Measurements from ENCODE around the gene MRPL36. TPM values are rescaled to one million over a fixed set of nuclear protein-coding genes. Genes with fewer than 3 reads are reported as not detected.

MRPL36 gene
- total and polyA plus RNA-seq, 4 donors: 21.4 to 55.6 (median 40.3) TPM

DNA sequence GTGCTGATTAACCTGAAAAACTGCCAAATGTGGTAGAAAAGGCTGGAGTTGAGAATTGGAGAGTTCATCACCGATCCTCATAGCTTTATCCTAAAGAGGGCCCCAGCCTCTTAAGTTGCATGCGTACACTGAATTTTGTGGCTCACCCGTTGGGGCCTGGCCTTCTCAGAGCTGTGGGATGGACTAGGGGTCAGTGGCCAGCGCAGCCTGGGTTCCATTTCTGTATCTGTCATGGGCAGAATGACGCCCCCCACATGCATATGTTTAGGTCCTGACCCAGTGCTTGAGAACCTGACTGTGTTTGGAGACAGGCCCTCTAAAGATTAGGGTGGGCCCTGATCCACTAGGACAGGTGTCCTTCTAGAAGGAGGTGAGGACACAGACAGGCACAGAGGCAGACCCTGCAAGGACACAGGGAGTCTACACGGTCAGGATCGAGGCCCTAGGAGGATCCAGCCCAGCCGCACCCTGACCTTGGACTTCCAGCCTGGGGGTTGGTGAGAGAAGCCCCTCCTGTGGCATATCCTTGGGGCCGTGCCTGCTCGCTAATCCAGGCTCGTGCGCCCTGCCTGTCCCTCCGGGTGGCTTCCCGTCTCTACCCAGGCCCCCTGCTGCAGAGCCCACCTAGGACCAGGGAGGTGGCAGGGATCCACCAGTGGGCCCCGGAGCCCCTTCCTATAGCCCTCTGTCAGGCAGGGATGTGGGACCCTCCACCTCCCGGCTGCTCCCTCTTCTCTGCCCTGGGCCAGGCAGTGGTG lies 33.8 kb upstream of the MRPL36 start:
- 89% methylated on average over 16 of the region's 16 CpGs for WGBS (ENCODE audit: insufficient coverage)
- peaks cover 12% of the 10 kb centered on the region for H3K4me1 ChIP-seq (ENCODE audit: control insufficient read depth, insufficient read depth, low read length)
- H3K9me3 ChIP-seq (ENCODE audit: control insufficient read depth, insufficient read depth, low read length): no peaks in the 10 kb centered on the region
- H3K4me3 ChIP-seq (ENCODE audit: low read depth, low read length): no peak overlapping the region
- H3K36me3 ChIP-seq (ENCODE audit: control insufficient read depth, insufficient read depth, low read length): peaks cover 3% of the 10 kb centered on the region
- no peak overlapping the region for H3K27ac ChIP-seq (ENCODE audit: low read depth, low read length)
- peaks cover 18% of the 10 kb centered on the region for H3K27me3 ChIP-seq (ENCODE audit: control insufficient read depth, insufficient read depth, low read length)
- no peak for DNase-seq (ENCODE audit: low read depth in 4 of 6, low spot score in 6 of 6)

DNA sequence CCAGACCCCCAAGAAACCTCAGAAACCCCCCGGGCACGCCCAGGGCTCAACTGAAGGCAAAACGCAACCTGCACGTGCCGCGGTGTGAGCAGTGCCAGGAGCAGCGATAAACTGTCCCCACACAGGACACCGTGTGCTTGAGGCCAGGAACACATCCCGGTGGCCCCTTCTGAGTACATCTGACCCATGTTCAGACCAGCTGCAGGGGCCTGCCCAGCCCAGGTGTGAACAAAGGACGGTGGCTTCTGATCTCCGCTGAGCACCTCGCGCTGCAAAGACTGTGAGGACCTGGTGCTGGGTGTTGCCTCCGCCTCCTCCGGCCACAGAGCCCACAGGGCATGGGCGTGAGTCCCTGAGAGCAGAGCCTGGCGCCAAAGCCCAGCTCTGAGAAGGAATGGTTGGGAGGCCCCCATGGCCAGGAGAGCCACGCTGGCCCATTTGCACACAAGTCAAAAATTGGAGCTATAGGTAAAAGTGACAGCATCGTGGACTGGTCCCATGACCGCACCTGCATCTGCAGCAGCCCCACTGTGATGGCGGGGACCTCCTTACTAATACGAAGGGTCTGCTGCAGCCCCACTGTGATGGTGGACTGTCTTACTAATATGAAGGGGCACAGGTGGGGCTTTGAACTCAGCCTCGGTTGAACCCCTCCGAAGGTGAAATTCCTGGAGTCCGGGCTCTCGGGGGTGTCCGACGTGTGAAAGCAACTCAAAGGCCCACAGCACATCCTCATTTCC lies 33.0 kb upstream of the MRPL36 start:
- H3K4me1 ChIP-seq (ENCODE audit: control insufficient read depth, insufficient read depth, low read length): peaks cover 12% of the 10 kb centered on the region
- H3K4me3 ChIP-seq (ENCODE audit: low read depth, low read length): no peak overlapping the region
- H3K36me3 ChIP-seq (ENCODE audit: control insufficient read depth, insufficient read depth, low read length): peaks cover 8% of the 10 kb centered on the region
- no peak overlapping the region for H3K27ac ChIP-seq (ENCODE audit: low read depth, low read length)
- no peaks in the 10 kb centered on the region for H3K9me3 ChIP-seq (ENCODE audit: control insufficient read depth, insufficient read depth, low read length)
- H3K27me3 ChIP-seq (ENCODE audit: control insufficient read depth, insufficient read depth, low read length): peaks cover 18% of the 10 kb centered on the region
- DNase-seq (ENCODE audit: low read depth in 4 of 6, low spot score in 6 of 6): no peak
- WGBS (ENCODE audit: insufficient coverage): 86% methylated on average over 21 of the region's 28 CpGs

DNA sequence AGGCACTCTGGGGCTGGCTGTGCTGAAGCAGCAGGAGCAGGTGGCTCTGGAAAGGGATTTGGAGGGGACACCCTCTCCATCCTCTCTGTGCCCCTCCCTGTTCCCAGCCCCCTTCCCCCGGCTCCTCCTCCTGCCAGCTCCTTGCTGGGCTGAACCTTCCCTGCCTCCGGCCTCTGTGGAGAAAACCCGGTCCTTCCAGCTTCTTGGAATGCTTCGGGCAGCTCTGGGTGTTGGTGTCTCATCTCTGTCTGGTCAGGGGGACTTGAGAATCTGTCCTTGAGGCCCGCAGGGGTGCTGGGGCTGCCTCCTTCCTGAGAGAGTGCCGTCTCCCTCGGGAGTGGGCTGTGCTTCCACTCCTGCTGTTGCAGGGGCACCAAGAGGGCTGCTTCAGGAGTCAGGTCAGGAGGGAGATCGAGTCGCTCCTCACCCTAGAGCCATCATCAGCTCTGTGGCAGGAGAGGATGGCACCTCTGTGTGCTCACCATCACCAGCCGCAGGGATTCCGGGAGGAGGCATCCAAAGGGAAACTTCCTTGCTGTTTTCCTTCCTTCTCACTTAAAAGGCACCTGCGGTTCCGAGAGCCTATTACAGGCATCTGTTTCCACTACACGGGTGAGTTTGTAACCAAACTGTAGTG lies 32.2 kb upstream of the MRPL36 start:
- Histone ChIP-seq H3K27ac (ENCODE audit: low read depth, low read length) (no peak overlapping the region), H3K9me3 (ENCODE audit: control insufficient read depth, insufficient read depth, low read length) (no peaks in the 10 kb centered on the region), H3K27me3 (ENCODE audit: control insufficient read depth, insufficient read depth, low read length) (peaks cover 15% of the 10 kb centered on the region), H3K4me3 (ENCODE audit: low read depth, low read length) (no peak overlapping the region), H3K4me1 (ENCODE audit: control insufficient read depth, insufficient read depth, low read length) (peaks cover 12% of the 10 kb centered on the region), H3K36me3 (ENCODE audit: control insufficient read depth, insufficient read depth, low read length) (peaks cover 12% of the 10 kb centered on the region)
- DNase-seq (ENCODE audit: low read depth in 4 of 6, low spot score in 6 of 6): no peak
- WGBS (ENCODE audit: insufficient coverage): 45% methylated on average over 9 of the region's 14 CpGs

DNA sequence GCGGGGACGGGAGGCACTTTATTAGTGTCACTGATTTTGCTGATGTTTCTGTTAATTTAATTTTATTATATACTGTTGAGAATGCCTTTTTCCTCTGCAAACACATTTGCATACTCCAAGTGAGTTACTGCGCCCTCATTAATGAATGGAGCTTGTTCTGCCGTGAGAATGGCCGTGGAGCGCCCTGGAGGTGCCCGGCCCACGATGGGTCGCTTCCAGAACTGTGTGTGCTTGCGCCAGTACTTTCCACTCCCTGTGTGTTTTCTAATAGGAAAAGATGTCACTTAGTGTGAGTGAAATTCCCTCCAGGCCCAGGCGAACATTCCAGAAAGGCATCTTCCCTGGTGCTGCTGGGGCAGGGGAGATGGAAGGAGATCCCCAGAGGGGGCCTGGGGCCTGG lies 31.6 kb upstream of the MRPL36 start:
- H3K27me3 ChIP-seq (ENCODE audit: control insufficient read depth, insufficient read depth, low read length): peaks cover 13% of the 10 kb centered on the region
- no peak overlapping the region for H3K27ac ChIP-seq (ENCODE audit: low read depth, low read length)
- no CpG with 5 or more reads among the region's 11 CpGs for WGBS (ENCODE audit: insufficient coverage)
- no peak overlapping the region for H3K4me3 ChIP-seq (ENCODE audit: low read depth, low read length)
- H3K9me3 ChIP-seq (ENCODE audit: control insufficient read depth, insufficient read depth, low read length): no peaks in the 10 kb centered on the region
- peaks cover 17% of the 10 kb centered on the region for H3K36me3 ChIP-seq (ENCODE audit: control insufficient read depth, insufficient read depth, low read length)
- DNase-seq (ENCODE audit: low read depth in 4 of 6, low spot score in 6 of 6): no peak
- peaks cover 12% of the 10 kb centered on the region for H3K4me1 ChIP-seq (ENCODE audit: control insufficient read depth, insufficient read depth, low read length)

DNA sequence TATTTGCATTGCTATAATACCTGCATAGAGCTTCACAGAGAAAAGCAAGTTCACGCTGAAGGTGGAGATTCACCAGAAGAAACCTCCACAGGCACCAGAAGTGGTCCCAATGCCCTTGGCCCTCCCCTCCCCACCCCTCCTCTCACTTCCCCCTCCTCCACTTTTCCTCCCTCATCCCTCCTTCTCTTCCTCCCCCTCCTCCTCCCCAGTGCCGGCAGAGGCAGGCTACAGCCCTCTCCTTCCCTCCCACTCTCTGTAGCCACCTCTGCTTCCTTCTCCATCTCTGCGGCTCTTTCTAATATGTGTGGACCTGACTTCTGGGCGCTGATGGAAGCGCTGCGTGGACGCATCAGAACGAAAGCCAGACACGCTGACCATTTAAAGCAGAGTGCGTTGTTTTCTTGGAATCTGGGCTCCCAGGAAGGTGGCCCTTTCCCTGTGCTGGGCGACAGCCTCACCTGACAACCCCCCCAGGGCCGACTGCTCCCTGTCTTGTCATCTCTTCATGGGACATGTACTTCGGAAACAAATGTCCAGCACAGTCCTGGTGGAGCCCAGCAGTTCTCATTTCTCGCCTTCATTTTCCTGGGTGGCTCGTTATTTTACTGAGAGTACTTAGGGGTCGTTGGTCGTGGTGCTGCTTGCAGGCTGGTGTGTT lies 31.1 kb upstream of the MRPL36 start:
- peaks cover 13% of the 10 kb centered on the region for H3K27me3 ChIP-seq (ENCODE audit: control insufficient read depth, insufficient read depth, low read length)
- no peak overlapping the region for H3K27ac ChIP-seq (ENCODE audit: low read depth, low read length)
- DNase-seq (ENCODE audit: low read depth in 4 of 6, low spot score in 6 of 6): no peak
- WGBS (ENCODE audit: insufficient coverage): 81% methylated on average over 17 of the region's 17 CpGs
- H3K36me3 ChIP-seq (ENCODE audit: control insufficient read depth, insufficient read depth, low read length): peaks cover 19% of the 10 kb centered on the region
- no peak overlapping the region for H3K4me3 ChIP-seq (ENCODE audit: low read depth, low read length)
- no peaks in the 10 kb centered on the region for H3K9me3 ChIP-seq (ENCODE audit: control insufficient read depth, insufficient read depth, low read length)
- peaks cover 12% of the 10 kb centered on the region for H3K4me1 ChIP-seq (ENCODE audit: control insufficient read depth, insufficient read depth, low read length)

DNA sequence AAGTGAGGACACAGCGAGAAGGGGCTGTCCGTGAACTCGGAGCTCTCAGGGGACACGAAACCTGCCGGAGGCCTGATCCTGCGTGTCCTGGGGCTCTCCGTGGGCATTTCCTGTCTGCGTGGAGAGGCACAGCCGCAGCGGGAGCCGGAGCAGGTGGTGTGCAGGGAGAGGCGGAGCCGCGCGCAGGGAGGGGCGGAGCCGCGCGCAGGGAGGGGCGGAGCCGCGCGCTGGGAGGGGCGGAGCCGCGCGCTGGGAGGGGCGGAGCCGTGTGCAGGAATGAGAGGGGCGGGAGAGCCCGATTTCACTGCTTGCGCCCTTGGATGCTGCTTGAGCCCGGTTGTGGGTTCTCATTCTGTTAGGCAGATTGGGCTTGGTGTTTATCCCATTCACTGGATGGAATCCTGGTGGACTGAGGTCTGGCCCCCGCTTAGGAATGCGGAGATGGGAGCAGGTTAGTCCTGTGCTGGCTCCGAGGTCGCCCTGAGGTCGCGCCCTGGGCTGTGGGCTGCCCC lies 28.3 kb upstream of the MRPL36 start:
- Histone ChIP-seq H3K4me1 (ENCODE audit: control insufficient read depth, insufficient read depth, low read length) (peaks cover 9% of the 10 kb centered on the region), H3K27me3 (ENCODE audit: control insufficient read depth, insufficient read depth, low read length) (peaks cover 2% of the 10 kb centered on the region), H3K4me3 (ENCODE audit: low read depth, low read length) (no peak overlapping the region), H3K36me3 (ENCODE audit: control insufficient read depth, insufficient read depth, low read length) (peaks cover 45% of the 10 kb centered on the region), H3K9me3 (ENCODE audit: control insufficient read depth, insufficient read depth, low read length) (no peaks in the 10 kb centered on the region), H3K27ac (ENCODE audit: low read depth, low read length) (no peak overlapping the region)
- 45% methylated on average over 39 of the region's 39 CpGs for WGBS (ENCODE audit: insufficient coverage)
- no peak for DNase-seq (ENCODE audit: low read depth in 4 of 6, low spot score in 6 of 6)

DNA sequence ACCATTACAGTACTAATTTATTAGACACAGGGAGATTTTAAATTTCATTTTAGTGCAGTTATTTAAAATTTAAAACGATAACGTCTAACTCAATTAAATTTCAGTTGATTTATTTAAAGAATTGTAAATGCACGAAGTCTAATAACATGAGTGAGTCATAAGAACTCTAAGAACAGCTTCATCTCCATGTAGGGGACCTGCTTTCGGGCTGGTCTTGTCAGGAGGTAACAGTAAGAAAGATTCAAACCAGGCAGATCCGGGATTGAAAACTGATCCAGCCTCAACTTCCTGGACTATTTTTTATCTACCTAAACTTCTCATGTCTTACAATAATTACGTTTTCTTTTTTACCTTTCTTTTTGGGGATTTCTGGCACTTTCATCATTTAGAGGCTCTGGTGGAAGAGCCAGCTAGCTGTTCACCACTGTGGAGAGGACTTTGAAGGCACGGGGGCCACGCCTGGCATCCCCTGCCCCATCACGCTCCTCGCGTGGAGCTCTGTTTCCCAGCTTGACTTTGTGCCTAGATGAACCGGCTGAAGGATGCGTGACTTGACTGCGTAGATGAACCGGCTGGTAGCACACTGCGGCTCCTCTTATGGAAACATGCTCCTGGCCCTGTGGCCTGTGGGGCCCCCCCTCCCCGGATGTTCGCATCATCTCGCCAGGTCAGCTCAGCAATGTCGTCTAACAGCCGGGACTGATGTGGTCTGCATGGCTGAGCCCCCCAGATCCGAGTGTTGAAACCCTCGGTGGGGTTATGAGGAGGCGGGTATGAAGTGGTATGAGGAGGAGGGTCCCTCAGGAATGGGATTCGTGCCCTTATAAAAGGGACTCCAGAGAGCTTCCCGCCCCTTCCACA lies 27.6 kb upstream of the MRPL36 start:
- Histone ChIP-seq H3K27ac (ENCODE audit: low read depth, low read length) (no peak overlapping the region), H3K4me3 (ENCODE audit: low read depth, low read length) (no peak overlapping the region), H3K36me3 (ENCODE audit: control insufficient read depth, insufficient read depth, low read length) (peaks cover 45% of the 10 kb centered on the region), H3K4me1 (ENCODE audit: control insufficient read depth, insufficient read depth, low read length) (peaks cover 9% of the 10 kb centered on the region), H3K27me3 (ENCODE audit: control insufficient read depth, insufficient read depth, low read length) (peaks cover 2% of the 10 kb centered on the region), H3K9me3 (ENCODE audit: control insufficient read depth, insufficient read depth, low read length) (no peaks in the 10 kb centered on the region)
- WGBS (ENCODE audit: insufficient coverage): 88% methylated on average over 20 of the region's 26 CpGs
- DNase-seq (ENCODE audit: low read depth in 4 of 6, low spot score in 6 of 6): no peak

DNA sequence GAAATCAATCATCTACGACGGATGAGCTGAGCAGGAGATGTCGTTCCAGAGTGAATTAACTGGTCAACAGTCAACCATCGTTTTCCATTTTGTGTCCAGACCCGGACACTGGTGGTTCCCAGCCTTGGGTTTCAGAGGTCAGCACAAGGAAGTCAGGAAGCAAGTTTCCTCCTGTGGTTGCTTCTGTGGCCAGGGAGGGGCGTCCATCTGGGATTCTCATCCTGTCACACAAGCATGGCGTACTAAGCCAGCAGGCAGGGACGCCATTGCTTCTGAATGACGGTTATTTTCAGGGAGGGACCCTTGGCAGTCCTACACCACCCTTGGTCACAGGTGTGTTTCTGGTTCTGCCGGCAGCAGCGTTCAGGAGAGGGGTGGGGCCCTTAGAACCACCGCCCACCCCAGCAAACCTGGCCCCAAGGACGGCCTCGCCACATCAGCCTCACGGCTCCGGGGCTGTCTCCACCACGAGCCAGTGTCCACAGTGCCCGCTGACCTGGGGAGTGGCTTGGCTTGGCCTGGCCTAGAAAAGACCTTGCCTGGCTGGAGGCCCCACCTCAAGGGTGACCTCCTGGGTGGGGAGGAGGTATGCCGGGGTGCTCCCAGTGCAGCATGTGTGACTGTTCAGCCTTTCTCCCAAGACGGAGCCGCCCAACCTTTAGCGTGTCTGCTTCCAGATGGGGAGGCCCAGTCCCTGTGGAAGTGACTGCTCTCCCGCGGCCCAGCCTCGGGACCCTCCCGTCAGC lies 26.8 kb upstream of the MRPL36 start:
- peaks cover 51% of the 10 kb centered on the region for H3K36me3 ChIP-seq (ENCODE audit: control insufficient read depth, insufficient read depth, low read length)
- WGBS (ENCODE audit: insufficient coverage): 92% methylated on average over 19 of the region's 26 CpGs

More for the DNA sequence above, 26.8 kb upstream of the MRPL36 start:
- no peaks in the 10 kb centered on the region for H3K9me3 ChIP-seq (ENCODE audit: control insufficient read depth, insufficient read depth, low read length)
- peaks cover 3% of the 10 kb centered on the region for H3K4me1 ChIP-seq (ENCODE audit: control insufficient read depth, insufficient read depth, low read length)
- no peak overlapping the region for H3K27ac ChIP-seq (ENCODE audit: low read depth, low read length)
- DNase-seq (ENCODE audit: low read depth in 4 of 6, low spot score in 6 of 6): no peak
- no peak overlapping the region for H3K4me3 ChIP-seq (ENCODE audit: low read depth, low read length)
- H3K27me3 ChIP-seq (ENCODE audit: control insufficient read depth, insufficient read depth, low read length): peaks cover 2% of the 10 kb centered on the region
